GM12865 (cell line): ENCODE results near the gene MMP24.
"Not testable (repeated sequence)": the region's sequence is repeated elsewhere in the genome, so short reads cannot be mapped to it uniquely, and the experiment has no call there.

ENCODE experiments used
- DNase-seq: peaks from one replicate; pipeline ENCODE4 v3.0.0; 2010; ENCODE audit warnings: low read depth
- H3K4me3 ChIP-seq: 2 replicates; pipeline ENCODE4 v1.5.1; 2011; ENCODE audit warnings: mild to moderate bottlenecking, low read depth, low read length, control low read depth
- CTCF ChIP-seq: IDR thresholded peaks from 2 replicates; pipeline ENCODE4 v1.5.1; 2011; ENCODE audit warnings: low read length, control low read depth, low read depth, inconsistent platforms; ENCODE audit not compliant: insufficient read depth; ENCODE audit errors: missing control alignments

MMP24 gene

GRCh38 chr20:35190556-35190955, 35.9 kb upstream of the MMP24 start:
- no peak for TF ChIP-seq CTCF
- no peak for DNase-seq
- no peak overlapping the region for H3K4me3 ChIP-seq

DNA sequence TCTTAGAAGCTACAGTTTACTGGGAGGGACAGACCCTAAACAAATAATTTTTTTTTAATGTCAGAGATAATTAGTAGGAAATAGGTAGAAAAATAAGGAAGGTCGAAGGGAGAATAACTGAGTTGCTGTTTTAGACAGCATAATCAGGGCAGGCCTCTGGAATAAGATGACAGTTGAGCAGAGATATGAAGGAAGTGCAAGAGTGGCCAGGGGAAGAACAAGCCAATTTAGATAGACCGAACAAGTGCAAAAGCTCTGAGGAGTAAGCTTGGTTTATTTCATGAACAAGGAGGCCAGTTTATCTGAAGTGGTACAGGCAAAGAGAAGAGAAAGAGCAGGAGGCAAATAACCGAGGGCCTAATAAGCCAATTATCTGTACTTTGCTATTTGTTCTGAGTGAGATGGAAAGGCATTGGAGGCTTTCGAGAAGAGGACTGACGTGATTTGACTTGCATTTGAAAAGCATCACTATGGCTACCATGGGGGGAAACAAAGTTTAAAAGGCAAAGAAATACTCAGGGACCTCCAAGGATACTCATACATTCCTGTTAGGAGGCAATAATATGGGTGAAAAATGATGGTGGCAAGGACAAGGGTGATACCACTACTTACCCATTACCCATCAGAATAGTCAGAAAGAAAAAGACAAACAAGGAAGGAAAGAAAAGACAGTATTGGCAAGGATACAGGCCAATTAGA, 34.9 kb upstream of the MMP24 start:
- H3K4me3 ChIP-seq: no peak overlapping the region
- no peak for TF ChIP-seq CTCF
- DNase-seq: no peak

GRCh38 chr20:35192118-35192872, 34.2 kb upstream of the MMP24 start:
- no peak for TF ChIP-seq CTCF
- H3K4me3 ChIP-seq: no peak overlapping the region
- DNase-seq: no peak

DNA sequence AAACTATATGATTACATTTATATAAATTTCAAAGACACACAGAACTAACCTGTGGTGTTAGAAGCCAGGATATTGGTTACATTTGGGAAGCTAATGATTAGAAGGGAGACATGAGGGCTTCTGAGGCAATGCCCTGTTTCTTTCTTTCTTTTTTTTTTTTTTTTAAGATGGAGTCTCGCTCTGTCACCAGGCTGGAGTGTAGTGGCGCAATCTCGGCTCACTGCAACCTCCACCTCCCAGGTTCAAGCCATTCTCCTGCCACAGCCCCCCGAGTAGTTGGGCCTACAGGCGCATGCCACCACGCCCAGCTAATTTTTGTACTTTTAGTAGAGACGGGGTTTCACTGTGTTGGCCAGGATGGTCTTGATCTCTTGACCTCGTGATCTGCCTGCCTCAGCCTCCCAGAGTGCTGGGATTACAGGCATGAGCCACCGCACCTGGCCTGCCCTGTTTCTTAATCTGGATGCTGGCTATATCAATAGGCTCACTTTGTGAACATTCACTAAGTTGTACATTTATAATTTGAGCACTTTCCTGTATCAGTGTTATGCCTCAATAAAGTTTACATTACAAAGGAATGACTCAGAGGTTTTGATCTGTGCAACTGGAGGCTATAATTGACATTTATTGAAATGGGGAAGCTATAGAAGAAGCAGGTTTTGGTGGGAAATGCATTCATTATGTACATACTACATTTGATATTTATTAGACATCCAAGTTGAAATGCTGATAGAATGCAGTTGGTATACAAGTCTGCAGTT, 33.3 kb upstream of the MMP24 start:
- not testable (repeated sequence) for DNase-seq, H3K4me3 ChIP-seq

DNA sequence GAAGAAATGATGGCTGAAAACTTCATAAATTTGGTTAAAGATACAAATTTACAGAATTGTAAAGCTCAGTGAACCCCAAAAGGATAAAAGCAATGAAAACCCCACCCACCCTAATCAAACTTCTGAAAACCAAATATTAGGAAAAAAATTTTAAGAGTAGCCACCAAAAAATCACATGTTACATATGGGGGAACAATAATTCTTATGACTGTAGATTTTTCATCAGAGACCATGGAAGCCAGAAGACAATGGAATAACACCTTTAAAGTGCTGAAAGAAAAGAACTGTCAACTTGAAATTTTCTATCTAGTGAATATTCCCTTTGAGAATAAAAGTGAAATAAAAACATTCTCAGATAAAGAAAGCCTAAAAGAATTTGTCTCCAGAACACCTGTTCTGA, 30.2 kb upstream of the MMP24 start:
- DNase-seq: no peak
- TF ChIP-seq CTCF: no peak
- no peak overlapping the region for H3K4me3 ChIP-seq

DNA sequence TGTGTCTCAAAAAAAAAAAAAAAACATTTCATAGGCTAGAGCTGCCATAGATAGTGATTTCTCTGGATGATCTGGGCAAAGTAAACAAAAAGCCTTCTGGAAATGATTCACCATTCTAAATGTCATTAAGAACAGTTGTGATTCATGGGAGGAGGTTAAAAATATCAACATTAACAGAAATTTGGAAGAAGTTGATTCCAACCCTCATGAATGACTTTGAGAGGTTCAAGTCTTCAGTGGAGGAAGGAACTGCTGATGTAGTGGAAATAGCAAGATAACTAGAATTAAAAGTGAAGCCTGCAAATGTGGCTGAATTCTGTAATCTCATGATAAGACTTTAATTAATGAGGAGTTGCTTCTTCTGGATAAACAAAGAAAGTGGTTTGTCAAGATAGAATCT, 26.8 kb upstream of the MMP24 start:
- no peak for DNase-seq
- no peak for TF ChIP-seq CTCF
- no peak overlapping the region for H3K4me3 ChIP-seq

DNA sequence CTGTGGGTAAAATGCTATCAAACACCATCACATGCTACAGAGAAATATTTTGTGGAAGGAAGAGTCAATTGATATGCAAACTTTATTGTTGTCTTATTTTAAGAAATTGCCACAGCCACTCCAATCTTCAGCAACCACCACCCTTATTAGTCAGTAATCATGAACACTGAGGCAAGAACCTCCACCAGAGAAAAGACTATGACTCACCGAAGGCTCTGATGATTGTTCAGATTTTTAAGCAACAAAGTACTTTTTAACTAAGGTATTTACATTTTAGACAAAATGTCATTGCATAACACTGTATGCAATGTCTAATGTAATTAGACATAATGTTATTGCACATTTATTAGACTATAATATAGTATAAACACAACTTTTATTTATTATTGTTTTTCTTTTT, 26.2 kb upstream of the MMP24 start:
- H3K4me3 ChIP-seq: no peak overlapping the region
- TF ChIP-seq CTCF: no peak
- DNase-seq: no peak

GRCh38 chr20:35201467-35201866, 25.0 kb upstream of the MMP24 start:
- DNase-seq, H3K4me3 ChIP-seq: not testable (repeated sequence)
